ENCODE measurements around the gene SCIN. TPM values are rescaled to one million over a fixed set of nuclear protein-coding genes. Genes with fewer than 3 reads are reported as not detected.

SCIN gene
- total RNA-seq, 1 experiment from 2014 or later: 0.22 TPM

DNA sequence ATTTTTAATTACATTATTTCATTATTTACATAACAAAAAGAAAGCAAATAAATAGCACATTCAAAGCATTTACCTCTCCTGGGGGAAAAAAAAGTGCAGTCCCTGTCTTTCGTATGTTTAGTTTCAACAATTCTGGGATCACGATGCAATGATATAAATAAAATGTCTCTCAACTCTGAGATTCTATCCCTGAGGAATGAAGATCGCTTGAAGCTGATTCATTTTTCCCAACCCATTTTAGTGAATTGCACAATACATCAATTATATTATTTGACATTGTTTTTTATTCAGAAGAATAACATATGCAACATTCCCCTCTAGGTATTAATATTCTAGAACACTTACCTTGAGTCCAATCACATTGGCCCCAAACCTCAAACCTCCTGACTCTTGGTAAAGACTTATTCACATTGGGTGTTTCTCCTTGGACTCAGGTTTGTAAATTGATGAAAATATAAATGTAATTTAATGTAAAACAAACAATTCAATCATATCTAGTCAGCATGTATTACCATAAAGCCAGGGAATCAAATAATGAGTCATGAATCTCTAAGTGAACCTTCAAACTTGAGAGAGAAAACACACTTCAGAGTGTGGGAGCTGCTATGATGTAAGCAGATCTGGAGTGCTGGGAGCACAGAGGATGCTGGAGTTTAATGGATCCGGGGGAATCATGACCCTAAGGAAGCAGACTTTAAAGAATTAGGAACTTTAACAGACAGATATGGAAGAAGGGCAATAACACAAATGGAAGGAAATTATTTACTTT is 5.3 kb upstream of the SCIN start:
- Histone ChIP-seq H2AFZ (ENCODE audit: low read depth, low read length, poor library complexity, severe bottlenecking) (no peak overlapping the region), H3K9me2 (ENCODE audit: insufficient read depth) (no peaks in the 10 kb centered on the region), H4K20me1 (ENCODE audit: insufficient read depth) (no peaks in the 10 kb centered on the region), H3K9me3 (ENCODE audit: control insufficient read depth in 1 of 2, insufficient read depth in 1 of 2, low read depth in 1 of 2, low read length in 2 of 2) (no peaks in the 10 kb centered on the region), H3K27me3 (ENCODE audit: insufficient read depth, low read length) (no peaks in the 10 kb centered on the region), H3K4me1 (ENCODE audit: control insufficient read depth in 1 of 2, insufficient read depth in 2 of 2, low read length in 2 of 2) (peaks cover 0 to 4% of the 10 kb centered on the region in 2 experiments; a peak in 1 of 4 replicates), H3K9ac (ENCODE audit: low read length) (no peak overlapping the region), H3K36me3 (ENCODE audit: control insufficient read depth in 1 of 2, insufficient read depth in 2 of 2, low read length in 2 of 2) (no peaks in the 10 kb centered on the region), H3K4me2 (ENCODE audit: low read length) (no peak overlapping the region), H3K4me3 (replicated peaks in 1 of 2; ENCODE audit: low read depth in 1 of 2, low read length in 2 of 2) (no peak overlapping the region), H3K27ac (ENCODE audit: low read depth, low read length) (no peak overlapping the region), H3K79me2 (ENCODE audit: insufficient read depth, low read length) (no peaks in the 10 kb centered on the region)
- POLR2A ChIA-PET: no interaction called here
- RAD21 ChIA-PET (ENCODE audit: low non-redundant PET in 1 of 2, low total read pairs in 2 of 2, uncharacterized antibody in 2 of 2, unreplicated experiment in 2 of 2): no interaction called here
- ATAC-seq: no peak
- BruUV-seq (replicated peaks): no TSS peak
- CTCF ChIA-PET: no interaction called here
- TF ChIP-seq CBX3 (IDR thresholded peaks at IDR 0.05; ENCODE audit: low read depth) (no peak), EZH2phosphoT487 (IDR thresholded peaks at IDR 0.05; ENCODE audit: borderline replicate concordance) (no peak), SP1 (IDR thresholded peaks at IDR 0.05; ENCODE audit: low read depth) (no peak), SIN3A (IDR thresholded peaks at IDR 0.05; ENCODE audit: low read depth) (no peak), SRF (IDR thresholded peaks at IDR 0.05; ENCODE audit: low read depth) (no peak), POLR2AphosphoS5 (IDR thresholded peaks at IDR 0.05; ENCODE audit: low read depth, low read length) (no peak)
- TF ChIP-seq, protein P1, sequence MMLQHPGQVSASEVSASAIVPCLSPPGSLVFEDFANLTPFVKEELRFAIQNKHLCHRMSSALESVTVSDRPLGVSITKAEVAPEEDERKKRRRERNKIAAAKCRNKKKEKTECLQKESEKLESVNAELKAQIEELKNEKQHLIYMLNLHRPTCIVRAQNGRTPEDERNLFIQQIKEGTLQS (IDR thresholded peaks at IDR 0.05): no peak
- no peak for DNase-seq (ENCODE audit: low read depth, low spot score)
- intact Hi-C loops (cut with micrococcal nuclease): no loop called here

DNA sequence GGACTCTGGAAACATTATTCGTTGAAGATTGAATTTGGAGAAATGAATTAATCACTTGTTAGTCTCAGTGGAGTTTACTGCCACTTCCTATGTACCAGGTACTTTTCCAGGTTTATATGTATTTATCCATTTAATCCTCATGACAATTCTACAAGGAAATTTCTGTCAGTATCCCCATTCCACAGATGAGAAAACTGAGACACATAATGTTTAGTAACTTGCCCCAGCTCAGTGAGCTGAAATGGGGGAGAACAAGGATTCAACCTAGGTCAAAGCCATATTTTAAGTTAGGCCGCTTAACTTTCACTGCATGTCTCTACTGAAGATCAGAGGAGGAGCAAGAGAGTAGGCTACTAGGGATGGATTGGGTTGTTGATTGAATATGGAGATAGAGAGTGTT is 4.6 kb upstream of the SCIN start:
- BruUV-seq (replicated peaks): no TSS peak
- no peaks in the 10 kb centered on the region for H3K36me3 ChIP-seq (ENCODE audit: control insufficient read depth in 1 of 2, insufficient read depth in 2 of 2, low read length in 2 of 2)
- ChIA-PET POLR2A (no interaction called here), CTCF (no interaction called here), RAD21 (ENCODE audit: low non-redundant PET in 1 of 2, low total read pairs in 2 of 2, uncharacterized antibody in 2 of 2, unreplicated experiment in 2 of 2) (no interaction called here)
- H3K9ac ChIP-seq (ENCODE audit: low read length): no peak overlapping the region
- ATAC-seq (no peak), DNase-seq (ENCODE audit: low read depth, low spot score) (no peak)
- no peaks in the 10 kb centered on the region for H3K79me2 ChIP-seq (ENCODE audit: insufficient read depth, low read length)
- H4K20me1 ChIP-seq (ENCODE audit: insufficient read depth): no peaks in the 10 kb centered on the region
- TF ChIP-seq CBX3 (IDR thresholded peaks at IDR 0.05; ENCODE audit: low read depth) (no peak), RAD21 (IDR thresholded peaks at IDR 0.05; ENCODE audit: low read depth) (no peak), YY1 (IDR thresholded peaks at IDR 0.05; ENCODE audit: extremely low read depth, insufficient replicate concordance, low read depth, low read length) (no peak)
- TF ChIP-seq, protein P2, sequence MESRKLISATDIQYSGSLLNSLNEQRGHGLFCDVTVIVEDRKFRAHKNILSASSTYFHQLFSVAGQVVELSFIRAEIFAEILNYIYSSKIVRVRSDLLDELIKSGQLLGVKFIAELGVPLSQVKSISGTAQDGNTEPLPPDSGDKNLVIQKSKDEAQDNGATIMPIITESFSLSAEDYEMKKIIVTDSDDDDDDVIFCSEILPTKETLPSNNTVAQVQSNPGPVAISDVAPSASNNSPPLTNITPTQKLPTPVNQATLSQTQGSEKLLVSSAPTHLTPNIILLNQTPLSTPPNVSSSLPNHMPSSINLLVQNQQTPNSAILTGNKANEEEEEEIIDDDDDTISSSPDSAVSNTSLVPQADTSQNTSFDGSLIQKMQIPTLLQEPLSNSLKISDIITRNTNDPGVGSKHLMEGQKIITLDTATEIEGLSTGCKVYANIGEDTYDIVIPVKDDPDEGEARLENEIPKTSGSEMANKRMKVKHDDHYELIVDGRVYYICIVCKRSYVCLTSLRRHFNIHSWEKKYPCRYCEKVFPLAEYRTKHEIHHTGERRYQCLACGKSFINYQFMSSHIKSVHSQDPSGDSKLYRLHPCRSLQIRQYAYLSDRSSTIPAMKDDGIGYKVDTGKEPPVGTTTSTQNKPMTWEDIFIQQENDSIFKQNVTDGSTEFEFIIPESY (IDR thresholded peaks at IDR 0.05; ENCODE audit: extremely low read depth, insufficient replicate concordance, low read length): no peak
- TF ChIP-seq, protein P3, sequence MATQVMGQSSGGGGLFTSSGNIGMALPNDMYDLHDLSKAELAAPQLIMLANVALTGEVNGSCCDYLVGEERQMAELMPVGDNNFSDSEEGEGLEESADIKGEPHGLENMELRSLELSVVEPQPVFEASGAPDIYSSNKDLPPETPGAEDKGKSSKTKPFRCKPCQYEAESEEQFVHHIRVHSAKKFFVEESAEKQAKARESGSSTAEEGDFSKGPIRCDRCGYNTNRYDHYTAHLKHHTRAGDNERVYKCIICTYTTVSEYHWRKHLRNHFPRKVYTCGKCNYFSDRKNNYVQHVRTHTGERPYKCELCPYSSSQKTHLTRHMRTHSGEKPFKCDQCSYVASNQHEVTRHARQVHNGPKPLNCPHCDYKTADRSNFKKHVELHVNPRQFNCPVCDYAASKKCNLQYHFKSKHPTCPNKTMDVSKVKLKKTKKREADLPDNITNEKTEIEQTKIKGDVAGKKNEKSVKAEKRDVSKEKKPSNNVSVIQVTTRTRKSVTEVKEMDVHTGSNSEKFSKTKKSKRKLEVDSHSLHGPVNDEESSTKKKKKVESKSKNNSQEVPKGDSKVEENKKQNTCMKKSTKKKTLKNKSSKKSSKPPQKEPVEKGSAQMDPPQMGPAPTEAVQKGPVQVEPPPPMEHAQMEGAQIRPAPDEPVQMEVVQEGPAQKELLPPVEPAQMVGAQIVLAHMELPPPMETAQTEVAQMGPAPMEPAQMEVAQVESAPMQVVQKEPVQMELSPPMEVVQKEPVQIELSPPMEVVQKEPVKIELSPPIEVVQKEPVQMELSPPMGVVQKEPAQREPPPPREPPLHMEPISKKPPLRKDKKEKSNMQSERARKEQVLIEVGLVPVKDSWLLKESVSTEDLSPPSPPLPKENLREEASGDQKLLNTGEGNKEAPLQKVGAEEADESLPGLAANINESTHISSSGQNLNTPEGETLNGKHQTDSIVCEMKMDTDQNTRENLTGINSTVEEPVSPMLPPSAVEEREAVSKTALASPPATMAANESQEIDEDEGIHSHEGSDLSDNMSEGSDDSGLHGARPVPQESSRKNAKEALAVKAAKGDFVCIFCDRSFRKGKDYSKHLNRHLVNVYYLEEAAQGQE (IDR thresholded peaks at IDR 0.05; ENCODE audit: low read depth): no peak
- no peak overlapping the region for H3K4me3 ChIP-seq (replicated peaks in 1 of 2; ENCODE audit: low read depth in 1 of 2, low read length in 2 of 2)
- H3K27me3 ChIP-seq (ENCODE audit: insufficient read depth, low read length): no peaks in the 10 kb centered on the region
- no peaks in the 10 kb centered on the region for H3K9me2 ChIP-seq (ENCODE audit: insufficient read depth)
- no peak overlapping the region for H3K4me2 ChIP-seq (ENCODE audit: low read length)
- H3K27ac ChIP-seq (ENCODE audit: low read depth, low read length): no peak overlapping the region
- intact Hi-C loops (cut with micrococcal nuclease): no loop called here
- peaks cover 0 to 10% of the 10 kb centered on the region in 2 experiments; a peak in 1 of 4 replicates for H3K4me1 ChIP-seq (ENCODE audit: control insufficient read depth in 1 of 2, insufficient read depth in 2 of 2, low read length in 2 of 2)
- H2AFZ ChIP-seq (ENCODE audit: low read depth, low read length, poor library complexity, severe bottlenecking): no peak overlapping the region
- H3K9me3 ChIP-seq (ENCODE audit: control insufficient read depth in 1 of 2, insufficient read depth in 1 of 2, low read depth in 1 of 2, low read length in 2 of 2): no peaks in the 10 kb centered on the region

All from HCT116 (cell line).